Cerebellar nuclear complex (tissue), 1 donor: ENCODE data around the gene MT1H.
A peak's percentile ranks its signal among the peaks of the same experiment; 100 is the strongest.
"Not testable (repeated sequence)": the region's sequence is repeated elsewhere in the genome, so short reads cannot be mapped to it uniquely, and the experiment has no call there.

ENCODE experiments used
- DNase-seq, 2 experiments: peaks; one replicate each; lab custom pipeline; 2025; lab: John Stamatoyannopoulos, UW

MT1H gene

DNA sequence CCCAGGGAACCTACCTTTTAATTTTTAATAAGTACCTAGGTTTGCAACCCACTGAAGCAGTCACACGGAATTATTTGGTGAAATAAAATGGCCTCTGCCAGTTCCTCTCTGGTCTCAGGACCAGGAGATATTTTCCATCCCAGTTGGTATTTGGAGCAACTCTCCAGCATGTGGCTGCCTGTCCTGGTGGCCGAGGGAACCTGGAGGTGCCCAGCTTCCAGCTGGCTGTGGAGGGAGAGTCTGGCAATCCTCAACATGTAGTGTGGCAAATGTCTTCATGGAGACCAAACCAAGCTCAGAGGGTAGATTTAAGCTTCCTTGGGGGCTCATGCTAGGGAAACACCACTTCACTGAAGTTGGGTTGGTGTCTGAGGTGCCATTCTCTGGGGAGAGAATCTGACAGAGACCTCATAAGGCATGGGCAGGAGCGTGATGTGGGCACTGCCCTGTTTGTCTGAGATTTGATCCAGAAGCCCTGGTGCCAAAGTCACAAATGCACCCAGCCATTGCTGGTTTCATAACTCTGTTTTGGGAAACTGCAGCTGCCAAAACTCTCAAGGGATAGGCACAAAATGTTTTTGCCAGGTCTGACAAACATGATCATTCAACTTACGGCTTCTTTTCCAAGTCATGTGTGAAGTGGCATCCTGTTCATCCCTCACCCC, 15.4 kb downstream of the MT1H start:
- DNase-seq = peak in 1 of 2 experiments; percentile 39

DNA sequence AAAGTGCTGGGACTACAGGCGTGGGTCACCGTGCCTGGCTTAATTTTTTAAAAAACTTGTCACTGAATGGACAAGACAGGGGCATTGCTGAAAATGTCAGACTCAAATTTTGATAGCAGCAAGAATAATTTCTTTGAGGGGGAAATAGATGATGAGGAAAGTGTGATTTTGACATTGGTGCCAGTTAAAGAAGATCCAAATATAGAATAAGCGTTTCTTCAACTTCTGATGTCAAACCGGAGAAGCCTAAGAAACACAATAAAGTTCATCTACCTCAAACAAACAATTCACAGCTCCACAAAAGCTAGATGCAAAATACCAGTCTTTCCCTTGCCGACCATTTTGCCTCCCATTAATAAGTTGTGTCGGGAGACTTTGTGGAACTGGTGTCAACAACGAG, 17.1 kb downstream of the MT1H start:
- DNase-seq = no peak

DNA sequence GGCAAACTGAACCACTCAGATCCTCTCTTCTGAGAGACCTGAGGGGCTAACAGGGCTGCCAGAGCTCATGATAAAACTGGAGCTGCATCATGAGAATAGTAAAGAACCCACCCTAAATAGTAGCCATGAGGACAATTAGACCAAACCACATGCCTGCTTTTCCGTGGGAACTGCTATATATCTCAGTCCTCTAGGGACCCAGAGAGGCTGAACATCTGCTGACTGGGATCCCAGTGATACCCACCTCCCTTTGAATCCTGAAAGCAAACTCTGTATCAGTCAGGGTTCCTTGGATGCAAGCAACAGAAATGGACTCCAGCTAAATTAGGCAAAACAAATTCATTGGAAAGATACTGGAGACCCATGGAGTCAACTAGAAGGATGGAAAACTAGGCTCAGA, 19.1 kb downstream of the MT1H start:
- no peak for DNase-seq

DNA sequence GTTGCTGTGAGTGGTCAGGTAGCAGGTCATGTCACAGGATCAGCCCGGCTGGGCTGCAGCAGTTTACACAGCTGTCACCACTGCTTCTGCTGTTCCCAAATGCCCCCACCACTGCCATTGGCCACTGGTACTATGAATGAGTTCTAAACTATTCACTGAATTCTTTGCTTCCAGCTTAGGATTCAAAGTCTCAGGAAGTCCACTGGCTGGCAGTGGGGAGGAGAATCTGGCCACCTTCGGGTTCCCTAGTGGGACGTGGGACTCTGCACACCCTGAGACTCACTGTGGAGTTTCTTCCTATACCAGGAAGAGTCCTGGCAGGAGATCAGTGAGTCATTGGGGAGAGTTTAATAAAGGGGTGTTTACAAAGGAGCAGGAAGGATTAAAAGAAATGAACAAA, 19.6 kb downstream of the MT1H start:
- no peak for DNase-seq

DNA sequence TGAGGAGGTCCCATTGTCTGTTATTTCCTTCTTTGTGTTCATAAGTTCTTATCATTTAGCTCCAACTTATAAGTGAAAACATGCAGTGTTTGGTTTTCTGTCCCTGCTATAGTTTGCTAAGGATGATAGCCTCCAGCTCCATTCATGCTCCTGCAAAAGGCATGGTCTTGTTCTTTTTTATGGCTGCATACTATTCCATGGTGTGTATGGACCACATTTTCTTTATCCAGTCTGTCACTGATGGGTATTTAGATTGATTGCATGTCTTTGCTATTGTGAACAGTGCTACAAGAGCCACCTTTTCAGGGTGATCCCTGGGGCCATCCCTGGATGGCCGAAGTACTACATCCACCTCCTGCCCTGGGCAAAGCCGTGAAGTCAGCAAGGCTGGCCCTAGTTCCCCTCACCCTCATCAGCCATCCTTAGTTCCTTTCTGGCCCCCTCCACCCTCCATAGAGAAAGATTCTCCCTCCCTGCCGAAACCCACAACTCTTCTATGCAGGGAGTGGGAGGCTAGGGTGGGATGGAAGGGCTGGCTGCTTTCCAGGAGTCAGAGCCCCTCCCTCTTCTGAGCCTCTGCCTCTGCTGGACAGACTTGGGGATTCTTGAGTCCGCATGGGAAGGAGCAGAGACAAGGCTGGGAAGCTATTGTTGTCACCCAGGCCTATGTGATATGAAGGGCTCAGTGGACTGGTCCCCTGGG, 21.0 kb downstream of the MT1H start:
- no peak for DNase-seq

- no peak for DNase-seq
These were observed 22.3 kb downstream of the MT1H start for GRCh38 chr16:56691885-56692284.

DNA sequence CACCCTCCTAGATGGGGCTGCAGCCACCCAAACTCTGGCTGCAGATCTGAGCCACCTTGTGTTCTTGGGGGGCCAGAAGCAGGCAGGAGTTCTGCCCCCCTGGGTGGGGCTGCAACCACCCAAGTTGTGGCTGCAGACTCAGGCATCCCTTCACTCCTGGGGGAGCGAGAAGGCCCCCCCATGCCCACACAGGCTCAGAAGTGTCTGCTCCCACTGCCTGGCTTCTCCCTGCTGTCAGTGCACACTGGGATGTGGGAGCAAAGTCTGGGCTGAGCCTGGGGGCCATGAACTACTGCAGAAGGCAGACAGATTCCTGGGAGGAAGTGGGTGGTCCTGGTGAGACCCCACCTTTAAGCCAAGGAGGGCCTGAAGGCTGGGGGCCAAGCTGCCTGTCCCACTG, 25.6 kb downstream of the MT1H start:
- DNase-seq = no peak

- no peak for DNase-seq
These were observed 28.0 kb downstream of the MT1H start for GRCh38 chr16:56697456-56698155.

DNA sequence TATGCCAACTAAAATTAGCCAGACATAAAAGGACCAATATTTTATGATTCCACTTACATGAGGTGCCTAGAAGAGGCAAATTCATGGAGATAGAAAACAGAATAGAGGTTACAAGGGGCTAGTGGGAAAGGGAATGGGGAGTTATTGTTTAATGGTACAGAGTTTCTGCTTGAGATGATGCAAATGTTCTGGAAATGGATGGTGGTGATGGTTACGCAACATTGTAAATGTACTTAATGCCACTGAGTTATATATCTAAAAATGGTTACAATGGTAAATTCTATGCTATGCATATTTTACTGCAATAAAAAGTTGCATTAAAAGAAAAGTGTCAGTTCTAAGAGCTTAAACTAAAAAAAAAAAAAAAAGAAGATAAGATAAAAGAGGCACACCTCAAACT, 30.6 kb downstream of the MT1H start:
- no peak for DNase-seq

GRCh38 chr16:56700631-56701030, 31.0 kb downstream of the MT1H start:
- no peak for DNase-seq

DNA sequence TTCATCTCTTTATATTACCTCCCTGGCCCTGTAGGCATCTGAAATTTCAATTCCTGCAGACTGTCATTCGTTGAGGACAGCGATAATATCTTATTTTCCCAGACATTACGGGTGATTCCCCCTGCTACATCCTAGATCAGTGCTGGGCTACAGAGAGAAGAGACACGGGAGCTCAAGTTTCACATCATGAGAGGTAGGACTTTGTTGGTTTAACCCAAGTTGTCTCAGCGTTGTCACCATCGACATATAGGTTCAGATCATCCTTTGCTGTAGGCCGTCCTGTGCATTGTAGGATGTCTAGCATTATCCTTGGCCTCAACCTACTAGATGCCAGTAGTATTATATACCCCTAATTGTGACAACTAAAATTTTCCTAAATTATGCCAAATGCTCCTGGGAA, 31.9 kb downstream of the MT1H start:
- no peak for DNase-seq

GRCh38 chr16:56702836-56703235, 33.2 kb downstream of the MT1H start:
- no peak for DNase-seq

- DNase-seq = no peak
These were observed 39.2 kb downstream of the MT1H start for GRCh38 chr16:56708525-56709442.

DNA sequence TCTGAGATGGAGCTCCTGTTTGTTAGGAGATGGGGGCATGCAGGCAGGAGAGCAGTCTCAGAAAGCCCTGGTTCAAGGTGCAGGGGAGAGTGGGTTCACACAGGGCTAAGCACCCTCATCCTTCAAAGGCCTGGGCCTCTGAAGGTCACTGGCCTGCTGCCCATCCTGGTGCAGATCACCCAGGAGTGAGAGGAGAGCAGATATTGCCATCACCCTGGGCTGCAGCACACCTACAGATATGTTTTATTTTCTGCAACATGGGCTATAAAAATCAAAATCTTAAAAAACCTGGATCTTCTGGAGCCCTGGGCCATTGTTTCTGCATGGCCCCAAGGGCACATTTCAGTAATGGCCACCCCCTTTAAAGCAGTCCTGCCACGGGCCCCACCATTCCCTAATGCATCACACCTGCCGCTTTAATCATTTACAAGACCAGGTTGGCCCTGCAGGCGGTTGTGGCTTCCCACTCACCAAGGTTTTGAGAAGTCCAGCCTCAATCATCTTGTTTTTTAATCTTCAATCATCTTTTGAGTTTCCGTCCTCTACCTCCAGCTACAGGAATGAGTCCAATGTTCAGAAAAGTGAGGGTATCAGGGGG, 39.9 kb downstream of the MT1H start:
- no peak for DNase-seq

- no peak for DNase-seq
These were observed 40.6 kb downstream of the MT1H start for GRCh38 chr16:56710181-56710737.

- no peak for DNase-seq
These were observed 42.2 kb downstream of the MT1H start for GRCh38 chr16:56711862-56712261.

GRCh38 chr16:56713794-56714193, 44.2 kb downstream of the MT1H start:
- DNase-seq = no peak

GRCh38 chr16:56715126-56715525, 45.5 kb downstream of the MT1H start:
- no peak for DNase-seq

- no peak for DNase-seq
These were observed 47.1 kb downstream of the MT1H start for GRCh38 chr16:56716761-56717160.

DNA sequence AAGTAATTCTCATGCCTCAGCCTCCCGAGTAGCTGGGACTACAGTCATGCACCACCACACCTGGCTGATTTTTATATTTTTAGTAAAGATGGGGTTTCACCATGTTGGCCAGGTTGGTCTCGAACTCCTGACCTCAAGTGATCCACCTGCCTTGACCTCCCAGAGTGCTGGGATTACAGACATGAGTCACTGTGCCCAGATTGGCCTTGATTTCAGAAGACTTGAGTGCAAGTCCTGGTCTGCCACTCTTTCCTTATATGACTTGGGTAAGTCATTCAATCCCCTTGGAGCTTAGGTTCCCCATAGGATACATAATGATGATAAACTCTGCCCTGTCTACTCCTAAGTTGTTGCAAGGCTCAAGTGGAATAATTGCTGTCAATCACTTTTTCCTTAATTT, 47.9 kb downstream of the MT1H start:
- DNase-seq = not testable (repeated sequence)
